ENCODE measurements around the gene MSTN.

DNA sequence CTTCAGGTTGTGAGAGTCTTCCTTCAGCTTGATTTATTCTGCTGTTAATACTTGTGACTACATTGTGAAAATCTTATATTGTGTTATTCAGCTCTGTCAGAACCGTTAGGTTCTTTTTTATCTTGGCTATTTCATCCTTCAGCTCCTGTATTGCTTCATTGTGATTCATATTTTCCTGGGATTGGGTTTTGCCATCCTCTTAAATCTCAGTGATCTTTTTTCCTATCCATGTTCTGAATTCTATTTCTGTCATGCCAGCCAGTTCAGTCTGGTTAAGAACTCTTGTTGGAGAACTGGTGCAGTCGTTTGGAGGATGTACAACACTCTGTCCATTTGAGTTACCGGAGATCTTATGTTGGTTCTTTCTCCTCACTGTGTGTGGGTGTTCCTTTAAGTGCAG, 19.1 kb downstream of the MSTN start:
- TF ChIP-seq EZH2 (IDR thresholded peaks at IDR 0.05; ENCODE audit: insufficient read depth, poor library complexity, severe bottlenecking) (no peak), EZH2phosphoT487 (IDR thresholded peaks at IDR 0.05; ENCODE audit: insufficient read depth, low read depth) (no peak)
